Measurements from ENCODE around the gene TIGD1.

- no peak for TF ChIP-seq RARB (CRISPR knock-in tag; IDR thresholded peaks at IDR 0.05)
- TF ChIP-seq GLIS3 (CRISPR knock-in tag; IDR thresholded peaks at IDR 0.05) = no peak
- no peak for TF ChIP-seq ZFP3 (CRISPR knock-in tag; IDR thresholded peaks at IDR 0.05)
- no peak for TF ChIP-seq ZFP30 (CRISPR knock-in tag; IDR thresholded peaks at IDR 0.05)
These were observed 48.5 kb downstream of the TIGD1 start for GRCh38 chr2:232501794-232502390.

All from SK-N-SH treated with all-trans-retinoic acid at 6 μM for 48 hours (cell line).